HG03280 (cell line): Measurements from ENCODE around the gene CCDC6.
"Not testable (repeated sequence)": the region's sequence is repeated elsewhere in the genome, so short reads cannot be mapped to it uniquely, and the experiment has no call there.

Experiments
- ATAC-seq: cut with Tn5 transposase; IDR thresholded peaks from one replicate; pipeline ENCODE4 v1.9.1; 2021; ENCODE audit warnings: mild to moderate bottlenecking, moderate library complexity; ENCODE audit not compliant: unreplicated experiment

The CCDC6 gene

DNA sequence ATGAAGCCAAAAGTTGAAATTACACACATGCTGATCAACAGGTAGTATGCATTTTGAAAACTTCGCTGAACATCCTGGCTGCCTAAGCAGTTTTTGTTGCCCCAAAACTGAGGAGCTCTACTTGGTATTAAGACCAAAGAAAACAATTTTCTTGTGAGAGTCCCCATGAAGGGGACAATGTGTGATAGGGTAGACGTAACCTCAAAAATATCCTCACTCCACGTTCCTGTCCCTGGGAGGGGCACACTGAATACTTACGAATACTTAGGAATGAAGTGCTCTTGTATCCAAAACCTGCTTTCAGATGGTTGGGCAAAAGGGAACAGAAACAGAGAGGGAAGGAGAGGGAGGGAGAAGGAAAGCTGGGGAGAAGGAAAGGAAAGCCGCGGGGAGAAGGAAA lies 24.7 kb downstream of the CCDC6 start:
- no peak for ATAC-seq

DNA sequence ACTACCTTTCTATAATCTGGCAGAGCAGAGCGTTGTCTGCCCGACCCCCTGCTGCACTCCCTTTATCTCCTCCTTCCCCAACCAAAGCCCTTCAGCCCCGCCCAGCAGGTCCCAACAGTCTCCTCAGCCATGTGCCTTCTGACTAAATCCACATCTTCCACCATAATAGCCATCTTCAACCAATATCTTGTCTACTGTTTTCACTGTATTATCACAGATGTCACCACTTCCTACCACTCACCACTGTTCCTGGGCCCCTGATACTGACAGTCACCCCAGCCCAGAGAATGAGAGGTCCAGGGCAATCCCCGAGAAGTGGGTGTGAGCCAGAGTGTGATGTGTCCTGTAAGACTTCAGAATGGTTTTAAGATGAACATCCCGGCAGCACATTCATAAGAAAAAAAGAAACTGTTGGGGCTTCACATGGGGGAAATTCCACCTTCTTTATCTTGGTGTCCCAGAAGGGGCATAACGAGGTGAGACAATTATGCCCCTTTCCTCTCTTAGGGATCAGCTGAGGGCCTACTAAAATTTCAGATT lies 25.3 kb downstream of the CCDC6 start:
- ATAC-seq = peak; percentile 46

DNA sequence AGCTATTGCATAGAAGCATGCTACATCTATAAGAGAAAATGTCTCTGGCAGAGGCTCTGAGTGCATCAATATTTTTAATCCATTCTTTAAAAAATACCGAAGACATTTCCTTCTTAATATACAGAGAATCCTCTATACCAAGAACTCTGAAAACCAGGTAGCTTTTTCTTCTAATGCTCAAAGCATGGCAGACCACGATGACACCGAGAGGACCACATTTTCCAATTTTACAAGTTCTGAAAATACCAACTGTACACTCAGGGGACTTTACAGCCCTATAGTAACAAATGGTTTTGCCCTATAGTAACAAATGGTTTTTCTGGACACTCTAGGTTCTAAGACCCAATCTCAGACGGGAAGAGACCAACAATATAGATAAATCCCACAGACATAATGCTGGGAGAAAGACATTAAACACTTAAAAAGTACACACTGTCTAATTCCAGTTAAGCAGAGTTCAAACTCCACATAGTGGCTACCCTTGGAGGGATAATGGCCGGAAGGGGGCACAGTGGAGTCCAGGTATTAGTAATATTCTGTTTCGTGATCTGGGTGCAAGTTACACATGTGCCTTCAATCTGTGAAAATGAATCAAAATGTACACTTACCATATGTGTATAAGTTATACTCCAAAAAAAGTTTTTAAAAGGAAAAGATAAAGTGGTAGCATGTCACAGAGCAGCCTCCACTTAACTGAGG lies 26.2 kb downstream of the CCDC6 start:
- ATAC-seq = no peak

- no peak for ATAC-seq
Observed at GRCh38 chr10:59879363-59879913, 26.9 kb downstream of the CCDC6 start.

GRCh38 chr10:59878915-59879314 lies 27.4 kb downstream of the CCDC6 start:
- ATAC-seq = no peak

GRCh38 chr10:59878289-59878688 lies 28.1 kb downstream of the CCDC6 start:
- no peak for ATAC-seq

- ATAC-seq = no peak
Observed at GRCh38 chr10:59877191-59877671, 29.1 kb downstream of the CCDC6 start.

DNA sequence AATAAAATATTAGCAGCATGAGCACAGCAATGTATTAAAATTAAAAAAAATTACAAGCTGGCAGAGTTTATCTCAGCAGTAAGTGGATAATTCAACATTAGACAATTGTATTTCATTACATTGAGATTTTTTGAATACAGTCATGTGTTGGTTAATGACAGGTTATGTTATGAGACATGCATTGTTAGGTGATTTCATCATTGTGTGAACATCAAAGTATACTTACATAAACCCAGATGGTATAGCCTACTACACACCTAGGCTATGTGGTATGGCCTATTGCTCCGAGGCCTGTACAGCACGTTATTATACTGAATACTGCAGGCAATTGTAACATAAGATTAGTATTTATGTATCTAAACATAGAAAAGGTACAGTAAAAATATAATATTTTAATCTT lies 29.7 kb downstream of the CCDC6 start:
- no peak for ATAC-seq

DNA sequence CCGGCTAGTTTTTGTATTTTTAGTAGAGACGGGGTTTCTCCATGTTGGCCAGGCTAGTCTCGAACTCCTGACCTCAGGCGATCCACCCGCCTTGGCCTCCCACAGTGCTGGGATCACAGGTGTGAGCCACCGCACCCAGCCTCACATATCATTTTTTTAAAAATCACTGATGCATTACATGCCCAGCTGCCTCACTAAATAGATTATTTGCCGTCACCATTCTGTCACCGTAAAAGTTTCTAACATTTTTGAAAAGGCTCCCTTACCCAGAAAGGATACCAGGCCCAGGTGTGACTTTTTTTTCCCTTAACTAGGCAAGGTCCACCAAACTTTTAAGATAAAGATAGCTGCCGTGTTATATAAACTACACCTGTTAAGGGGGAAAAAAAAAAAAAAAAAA lies 30.1 kb downstream of the CCDC6 start:
- ATAC-seq = not testable (repeated sequence)

DNA sequence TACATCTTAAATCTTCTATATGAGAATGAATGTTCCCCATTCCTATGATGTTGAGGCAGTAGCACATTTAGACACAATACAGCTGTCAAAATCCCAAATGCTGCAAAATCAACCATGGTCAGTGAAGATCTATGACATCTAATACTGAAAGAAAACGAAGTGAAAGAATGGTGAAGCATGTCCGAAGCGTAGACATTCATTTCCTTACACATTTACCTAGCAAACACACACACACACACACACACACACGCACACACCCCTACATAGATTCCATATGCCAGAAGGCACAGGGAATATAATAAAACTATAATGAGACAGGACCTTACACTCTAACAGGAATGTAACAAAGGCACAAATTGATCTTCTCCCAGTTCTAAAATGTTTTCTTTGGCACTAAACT lies 32.5 kb downstream of the CCDC6 start:
- ATAC-seq = no peak

GRCh38 chr10:59872892-59873463 lies 33.4 kb downstream of the CCDC6 start:
- ATAC-seq = no peak

DNA sequence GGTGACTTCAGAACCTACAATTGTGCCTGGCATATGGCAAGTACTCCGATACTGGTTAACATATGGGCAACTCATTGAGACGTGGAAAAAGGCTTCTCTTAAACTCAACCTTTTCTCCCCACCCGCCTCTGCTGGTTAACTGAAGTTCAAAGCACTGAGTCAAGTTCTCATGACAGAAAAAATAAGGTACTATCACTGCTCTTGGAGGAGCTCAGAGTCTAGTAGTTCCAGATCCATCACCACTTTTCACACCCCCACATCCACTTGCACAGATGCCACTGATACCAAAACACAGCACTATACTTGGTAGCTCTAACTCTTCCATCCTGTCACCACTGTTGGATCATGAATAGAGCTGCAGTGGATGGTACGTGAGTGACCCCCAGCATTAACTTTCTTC lies 36.2 kb downstream of the CCDC6 start:
- ATAC-seq = no peak

- ATAC-seq = no peak
Observed at GRCh38 chr10:59869594-59869940, 36.8 kb downstream of the CCDC6 start.

- no peak for ATAC-seq
Observed at GRCh38 chr10:59868696-59869593, 37.4 kb downstream of the CCDC6 start.

DNA sequence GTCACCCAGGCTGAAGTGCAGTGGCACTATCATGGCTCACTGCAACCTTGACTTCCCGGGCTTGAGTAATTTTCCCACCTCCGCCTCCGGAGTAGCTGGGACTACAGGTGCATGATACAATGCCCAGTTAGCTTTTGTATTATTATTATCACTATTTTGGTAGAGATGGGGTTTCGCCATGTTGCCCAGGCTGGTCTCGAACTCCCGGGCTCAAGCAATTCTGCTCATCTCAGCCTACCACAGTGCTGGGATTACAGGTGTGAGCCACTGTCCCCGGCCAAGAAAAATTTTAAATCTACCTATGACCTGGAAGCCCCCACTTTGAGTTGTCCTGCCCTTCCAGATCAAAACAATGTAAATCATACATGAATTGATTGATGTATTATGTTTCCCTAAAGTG lies 38.8 kb downstream of the CCDC6 start:
- no peak for ATAC-seq

- ATAC-seq = peak; percentile 58
Observed at GRCh38 chr10:59865101-59865500, 41.3 kb downstream of the CCDC6 start.

DNA sequence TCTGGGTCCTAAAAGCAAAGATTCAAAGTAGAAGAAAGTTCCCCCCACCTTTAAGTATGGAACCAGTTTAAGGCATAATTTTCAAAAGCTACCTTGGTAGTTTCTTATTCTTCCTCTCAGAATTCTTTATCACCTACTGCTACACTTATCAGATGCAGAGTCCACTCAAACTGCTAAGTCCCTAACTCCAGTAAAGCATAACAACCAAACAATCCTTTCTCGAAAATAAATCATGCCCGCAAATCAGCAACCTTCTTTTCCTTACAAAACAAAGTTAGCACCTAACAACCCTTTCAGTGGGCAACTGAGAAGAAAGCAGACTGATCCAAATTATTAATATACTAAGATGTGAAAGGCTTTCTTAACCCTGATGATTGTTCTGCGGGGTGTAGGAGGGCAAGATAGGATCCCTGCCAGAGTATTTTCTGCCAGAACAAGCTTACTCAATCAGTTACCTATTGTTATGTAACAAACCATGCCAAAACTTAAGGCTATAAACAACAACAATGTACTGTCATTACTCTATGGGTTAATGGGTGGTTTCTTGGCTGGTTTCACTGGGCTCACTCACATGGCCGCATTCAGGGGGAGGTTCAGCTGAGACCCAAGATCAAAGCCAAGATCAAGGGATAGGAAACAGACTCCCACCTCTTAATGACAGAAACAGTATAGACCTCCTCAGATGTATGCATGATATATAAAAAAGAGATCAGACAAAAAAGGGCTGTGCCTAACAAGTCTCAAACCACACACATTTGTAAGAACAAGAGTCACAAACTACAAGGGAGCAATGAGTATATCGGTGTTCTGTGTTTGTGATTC lies 42.0 kb downstream of the CCDC6 start:
- ATAC-seq = no peak

- no peak for ATAC-seq
Observed at GRCh38 chr10:59859570-59859969, 46.8 kb downstream of the CCDC6 start.

- ATAC-seq = no peak
Observed at GRCh38 chr10:59857921-59858320, 48.4 kb downstream of the CCDC6 start.

- ATAC-seq = no peak
Observed at GRCh38 chr10:59857049-59857448, 49.3 kb downstream of the CCDC6 start.
